ENCODE results near the gene ADSL.

GRCh38 chr22:40410731-40411505 lies 64.6 kb downstream of the ADSL start:
- no peak for TF ChIP-seq NRF1 (IDR thresholded peaks at IDR 0.05; ENCODE audit: low read depth, low read length)
- TF ChIP-seq EZH2 (IDR thresholded peaks at IDR 0.05; ENCODE audit: low read depth, low read length, severe bottlenecking) = no peak
- TF ChIP-seq SUZ12 (IDR thresholded peaks at IDR 0.05; ENCODE audit: low read length) = no peak
- no peak for TF ChIP-seq CTCF (IDR thresholded peaks at IDR 0.05; ENCODE audit: control extremely low read depth in 1 of 3, insufficient read depth in 1 of 3, low read depth in 1 of 3, low read length in 3 of 3)
- TF ChIP-seq USF2 (IDR thresholded peaks at IDR 0.05; ENCODE audit: low read length) = no peak
- no peak for TF ChIP-seq TAF1 (IDR thresholded peaks at IDR 0.05; ENCODE audit: low read depth, low read length)
- no peak for TF ChIP-seq ZNF274 (IDR thresholded peaks at IDR 0.05; ENCODE audit: borderline replicate concordance, extremely low read depth, low read length)
- no peak for TF ChIP-seq POLR2A (IDR thresholded peaks at IDR 0.05; ENCODE audit: control extremely low read depth in 1 of 2, low read depth in 2 of 2, low read length in 2 of 2)
- TF ChIP-seq SRF (IDR thresholded peaks at IDR 0.05; ENCODE audit: low read depth, low read length) = no peak
- TF ChIP-seq RBBP5 (IDR thresholded peaks at IDR 0.05; ENCODE audit: borderline replicate concordance, low read depth, low read length) = no peak
- TF ChIP-seq SP2 (IDR thresholded peaks at IDR 0.05; ENCODE audit: low read length) = no peak
- no peak for TF ChIP-seq SP4 (IDR thresholded peaks at IDR 0.05; ENCODE audit: low read length)
- TF ChIP-seq PHF8 (conservative IDR thresholded peaks at IDR 0.05; ENCODE audit: low read depth, low read length) = no peak

Measured in H1 (cell line).